Spinal cord (tissue), 10 donors: Measurements from ENCODE around the gene STEAP1B. TPM values are rescaled to one million over a fixed set of nuclear protein-coding genes. Genes with fewer than 3 reads are reported as not detected.
"Not testable (repeated sequence)": the region's sequence is repeated elsewhere in the genome, so short reads cannot be mapped to it uniquely, and the experiment has no call there.

Source experiments
- DNase-seq, 6 donors: peaks; one replicate each; pipeline versions ENCODE4 v3.0.0 to v3.0.0-alpha.2; 2013 to 2015; ENCODE audit warnings: low spot score in 6 of 6, low read depth in 4 of 6
- H3K27ac ChIP-seq: one replicate; pipeline ENCODE4 v1.5.1; 2013; ENCODE audit warnings: low read depth, low read length, control low read depth
- H3K27me3 ChIP-seq: one replicate; pipeline ENCODE4 v1.6.1; 2013; ENCODE audit warnings: low read length; ENCODE audit not compliant: control insufficient read depth, insufficient read depth
- H3K36me3 ChIP-seq: one replicate; pipeline ENCODE4 v1.6.1; 2013; ENCODE audit warnings: low read length; ENCODE audit not compliant: control insufficient read depth, insufficient read depth
- H3K4me1 ChIP-seq: one replicate; pipeline ENCODE4 v1.6.1; 2013; ENCODE audit warnings: low read length; ENCODE audit not compliant: control insufficient read depth, insufficient read depth
- H3K4me3 ChIP-seq: one replicate; pipeline ENCODE4 v1.5.1; 2013; ENCODE audit warnings: low read depth, low read length, control low read depth
- H3K9me3 ChIP-seq: one replicate; pipeline ENCODE4 v1.6.1; 2013; ENCODE audit warnings: low read length; ENCODE audit not compliant: control insufficient read depth, insufficient read depth
- WGBS: methylation state at CpG from one replicate; pipeline ENCODE4 v1.1.5; 2013; ENCODE audit warnings: missing lambda C conversion rate; ENCODE audit not compliant: insufficient coverage; 5-methylcytosine and 5-hydroxymethylcytosine counted together
- polyA plus RNA-seq, 2 donors: library from polyadenylated mRNA; unstranded; fragments of 120-200 nt; gene quantifications; one replicate each; pipeline ENCODE4 v1.2.1, GENCODE V29; 2013; ENCODE audit not compliant: insufficient read length in 2 of 2
- total RNA-seq, 2 donors: library from RNA; depleted of rRNA in 1 of 2; stranded (reverse); fragments of 120-200 nt in 1 of 2; fragments of >200 nt in 1 of 2; gene quantifications; one replicate each; pipeline versions ENCODE4 v1.2.3 to v1.2.4, GENCODE V29; 2013 to 2014
- donor health status: healthy.

STEAP1B gene
- total and polyA plus RNA-seq, 4 donors: 1.2 to 7.1 (median 2.3) TPM

- no peaks in the 10 kb centered on the region for H3K36me3 ChIP-seq
- H3K4me1 ChIP-seq: no peaks in the 10 kb centered on the region
- no peak overlapping the region for H3K4me3 ChIP-seq
- WGBS: 92% methylated on average over 5 of the region's 8 CpGs
- H3K9me3 ChIP-seq: no peaks in the 10 kb centered on the region
- H3K27ac ChIP-seq: no peak overlapping the region
- H3K27me3 ChIP-seq: no peaks in the 10 kb centered on the region
- DNase-seq: no peak
Observed at GRCh38 chr7:22435720-22436119, 64.3 kb downstream of the STEAP1B start.

DNA sequence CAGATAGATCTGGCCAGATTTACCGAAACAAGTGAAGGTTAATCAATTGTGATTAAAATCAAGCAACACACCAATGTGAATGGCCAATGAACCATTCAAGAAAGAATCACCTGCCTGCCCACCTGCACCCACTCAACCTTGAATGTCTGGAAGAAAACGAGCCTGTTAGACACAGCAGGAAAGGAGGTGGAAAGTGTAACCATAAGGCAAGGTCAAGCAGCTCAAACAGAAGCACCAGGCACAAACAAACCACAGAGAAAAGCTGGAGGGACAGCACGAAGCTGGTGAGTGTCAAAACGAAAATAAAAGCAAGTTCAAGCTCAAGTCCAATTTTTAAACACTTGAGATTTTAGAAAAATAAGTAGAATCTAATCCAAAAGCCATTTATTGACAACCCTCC lies 64.9 kb downstream of the STEAP1B start:
- Histone ChIP-seq H3K27me3 (no peaks in the 10 kb centered on the region), H3K27ac (no peak overlapping the region), H3K4me3 (no peak overlapping the region), H3K4me1 (no peaks in the 10 kb centered on the region), H3K36me3 (no peaks in the 10 kb centered on the region), H3K9me3 (no peaks in the 10 kb centered on the region)
- no peak for DNase-seq
- WGBS: 66% methylated on average over 3 of the region's 4 CpGs

DNA sequence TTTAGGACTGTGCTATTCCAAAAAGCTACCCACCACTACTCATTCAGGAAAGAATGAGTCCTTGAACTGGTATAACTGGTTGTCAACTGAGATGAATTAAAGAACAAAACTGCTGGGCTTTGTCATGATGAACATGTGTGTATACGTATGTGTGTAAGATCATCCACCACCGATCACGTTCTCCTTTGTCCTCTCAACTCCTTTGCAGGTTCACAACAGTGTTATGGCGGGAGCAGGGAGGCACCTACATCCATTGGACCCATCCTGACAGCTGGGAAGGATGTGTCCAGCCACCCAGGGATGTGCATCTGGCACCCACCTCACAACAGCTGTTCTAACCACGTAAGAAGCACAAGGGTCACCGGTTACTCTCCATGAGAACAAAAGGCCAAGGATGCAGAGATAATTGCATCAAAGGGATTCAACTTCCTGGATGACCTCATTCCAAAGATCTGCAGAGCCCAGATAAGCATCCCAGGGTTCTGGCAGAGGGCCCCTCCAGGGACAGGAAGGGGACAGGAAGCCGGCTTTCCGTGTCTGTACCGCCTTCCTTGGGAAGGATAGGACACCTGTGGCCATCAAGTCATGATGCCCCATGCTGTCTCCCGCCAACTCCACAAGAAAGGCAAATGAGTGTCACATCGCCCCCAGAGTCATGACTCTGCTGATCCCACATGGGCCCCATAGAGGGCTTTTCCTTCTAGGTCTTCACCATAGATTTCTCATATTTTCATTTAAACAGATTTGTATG lies 66.1 kb downstream of the STEAP1B start:
- H3K27ac ChIP-seq: no peak overlapping the region

DNA sequence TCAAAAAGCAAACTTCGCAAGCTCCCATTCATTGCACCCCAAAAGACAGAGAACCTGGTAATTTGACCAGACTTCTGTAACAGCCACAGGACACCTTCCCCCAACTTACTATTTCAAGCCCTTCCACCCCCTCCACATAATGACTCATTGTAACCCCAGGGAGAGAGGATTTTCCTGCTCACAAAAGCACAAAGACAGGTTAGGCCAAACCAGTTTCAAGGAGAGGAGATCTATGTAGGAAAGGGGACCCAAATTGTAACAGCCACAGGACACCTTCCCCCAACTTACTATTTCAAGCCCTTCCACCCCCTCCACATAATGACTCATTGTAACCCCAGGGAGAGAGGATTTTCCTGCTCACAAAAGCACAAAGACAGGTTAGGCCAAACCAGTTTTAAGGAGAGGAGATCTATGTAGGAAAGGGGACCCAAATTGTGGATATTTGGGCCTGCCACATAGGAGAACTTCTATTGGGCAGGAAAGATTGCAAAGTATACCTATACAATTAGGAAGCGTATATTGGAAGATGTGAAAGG lies 66.8 kb downstream of the STEAP1B start:
- WGBS: 100% methylated on average over 1 of the region's 2 CpGs
- not testable (repeated sequence) for H3K9me3 ChIP-seq, H3K27me3 ChIP-seq, H3K36me3 ChIP-seq, H3K4me1 ChIP-seq, H3K4me3 ChIP-seq, DNase-seq, H3K27ac ChIP-seq

More for the DNA sequence above, 66.1 kb downstream of the STEAP1B start:
- no peaks in the 10 kb centered on the region for H3K4me1 ChIP-seq
- no peaks in the 10 kb centered on the region for H3K36me3 ChIP-seq
- H3K27me3 ChIP-seq: no peaks in the 10 kb centered on the region
- 76% methylated on average over 10 of the region's 11 CpGs for WGBS
- DNase-seq: peak in 1 of 6 donors; percentile 32
- H3K4me3 ChIP-seq: no peak overlapping the region
- H3K9me3 ChIP-seq: no peaks in the 10 kb centered on the region

DNA sequence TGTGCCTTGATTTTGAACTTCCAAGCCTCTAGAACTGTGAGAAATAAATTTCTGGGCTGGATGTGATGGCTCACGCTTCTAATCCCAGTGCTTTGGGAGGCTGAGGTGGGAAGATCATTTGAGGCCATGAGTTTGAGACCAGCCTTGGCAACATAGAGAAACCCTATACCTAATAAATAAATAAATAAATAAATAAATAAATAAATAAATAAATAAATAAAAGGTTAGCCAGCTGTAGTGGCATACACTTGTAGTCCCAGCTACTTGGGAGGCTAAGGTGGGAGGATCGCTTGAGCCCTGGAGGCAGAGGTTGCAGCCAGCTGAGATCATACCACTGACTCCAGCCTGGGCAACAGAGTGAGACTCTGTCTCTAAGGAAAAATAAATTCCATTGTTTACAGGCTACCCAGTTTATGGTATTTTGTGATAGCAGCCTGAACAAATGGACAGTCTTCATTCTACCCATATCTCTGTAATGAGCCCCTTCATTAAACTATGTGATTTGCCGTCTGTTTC lies 67.7 kb downstream of the STEAP1B start:
- Histone ChIP-seq H3K27ac (no peak overlapping the region), H3K4me3 (no peak overlapping the region), H3K36me3 (no peaks in the 10 kb centered on the region), H3K4me1 (no peaks in the 10 kb centered on the region), H3K9me3 (no peaks in the 10 kb centered on the region), H3K27me3 (no peaks in the 10 kb centered on the region)
- DNase-seq: no peak
- 100% methylated on average over 2 of the region's 3 CpGs for WGBS

DNA sequence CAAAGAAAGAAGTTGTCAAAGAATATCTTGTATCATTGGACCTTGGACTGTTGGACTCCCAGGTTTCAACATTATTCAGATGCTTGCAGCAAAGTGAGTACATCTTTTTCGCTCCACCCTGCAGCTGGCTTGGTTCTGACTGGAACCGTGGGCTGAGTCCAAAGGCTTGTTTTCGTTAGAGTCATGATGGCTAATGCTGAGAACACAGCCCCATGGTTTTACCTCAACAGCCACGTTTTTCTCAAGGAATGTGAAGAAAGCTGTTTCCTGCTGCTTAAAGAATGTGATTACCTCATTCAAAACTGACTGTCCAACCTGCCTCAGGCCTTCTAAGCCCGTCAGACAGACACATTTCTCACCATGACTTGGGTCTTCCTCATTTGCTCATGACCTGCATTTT lies 69.5 kb downstream of the STEAP1B start:
- DNase-seq: no peak
- Histone ChIP-seq H3K36me3 (no peaks in the 10 kb centered on the region), H3K27ac (no peak overlapping the region), H3K4me1 (no peaks in the 10 kb centered on the region), H3K4me3 (no peak overlapping the region), H3K9me3 (no peaks in the 10 kb centered on the region), H3K27me3 (no peaks in the 10 kb centered on the region)
- 86% methylated on average over 5 of the region's 5 CpGs for WGBS

- WGBS: no CpG with 5 or more reads among the region's 2 CpGs
- Histone ChIP-seq H3K9me3 (no peaks in the 10 kb centered on the region), H3K4me3 (no peak overlapping the region), H3K27ac (no peak overlapping the region), H3K27me3 (no peaks in the 10 kb centered on the region), H3K4me1 (no peaks in the 10 kb centered on the region), H3K36me3 (no peaks in the 10 kb centered on the region)
- DNase-seq: no peak
Observed at GRCh38 chr7:22429386-22429785, 70.6 kb downstream of the STEAP1B start.

- H3K27ac ChIP-seq: no peak overlapping the region
- WGBS: 100% methylated on average over 2 of the region's 2 CpGs
- no peak for DNase-seq
- no peaks in the 10 kb centered on the region for H3K27me3 ChIP-seq
- H3K36me3 ChIP-seq: no peaks in the 10 kb centered on the region
- no peaks in the 10 kb centered on the region for H3K4me1 ChIP-seq
- no peak overlapping the region for H3K4me3 ChIP-seq
- H3K9me3 ChIP-seq: no peaks in the 10 kb centered on the region
Observed at GRCh38 chr7:22427855-22428254, 72.1 kb downstream of the STEAP1B start.

- H3K36me3 ChIP-seq: no peaks in the 10 kb centered on the region
Observed at GRCh38 chr7:22427104-22427503, 72.9 kb downstream of the STEAP1B start.

More at GRCh38 chr7:22427104-22427503, 72.9 kb downstream of the STEAP1B start:
- Histone ChIP-seq H3K4me3 (no peak overlapping the region), H3K9me3 (no peaks in the 10 kb centered on the region), H3K4me1 (no peaks in the 10 kb centered on the region), H3K27me3 (no peaks in the 10 kb centered on the region), H3K27ac (no peak overlapping the region)
- WGBS: 76% methylated on average over 3 of the region's 3 CpGs
- DNase-seq: no peak
